Neutrophil (primary cell): ENCODE results near the gene WDHD1.
"Not testable (repeated sequence)": the region's sequence is repeated elsewhere in the genome, so short reads cannot be mapped to it uniquely, and the experiment has no call there.

ENCODE experiments used
- H3K27ac ChIP-seq: fragments of 200-600 bp; sonication (generic); 2 replicates; pipeline ENCODE4 v1.5.1; 2016; ENCODE audit warnings: mild to moderate bottlenecking, moderate library complexity
- H3K27me3 ChIP-seq: fragments of 200-600 bp; sonication (generic); 2 replicates; pipeline ENCODE4 v1.6.0; 2016; ENCODE audit warnings: mild to moderate bottlenecking
- H3K36me3 ChIP-seq: fragments of 200-600 bp; sonication (generic); 2 replicates; pipeline ENCODE4 v1.5.1; 2017
- H3K4me1 ChIP-seq, 2 experiments: fragments of 200-600 bp in 1 of 2; sonication (generic) in 1 of 2; 1 replicate in 1 of 2; 2 replicates in 1 of 2; pipeline versions ENCODE4 v1.5.1 to v1.6.1; 2013 to 2016; ENCODE audit warnings: low read depth in 1 of 2, low read length in 1 of 2, mild to moderate bottlenecking in 1 of 2, moderate library complexity in 1 of 2; ENCODE audit not compliant: control insufficient read depth in 1 of 2, insufficient read depth in 1 of 2
- H3K4me3 ChIP-seq, 2 experiments: fragments of 200-600 bp in 1 of 2; sonication (generic) in 1 of 2; 1 replicate in 1 of 2; 2 replicates in 1 of 2; pipeline ENCODE4 v1.5.1; 2013 to 2016; ENCODE audit warnings: low read depth in 1 of 2, low read length in 1 of 2, mild to moderate bottlenecking in 1 of 2, moderate library complexity in 1 of 2
- H3K9me3 ChIP-seq: fragments of 200-600 bp; sonication (generic); 2 replicates; pipeline ENCODE4 v1.5.1; 2016
- CTCF ChIP-seq: fragments of 200-600 bp; sonication (generic); IDR thresholded peaks from 2 replicates; pipeline ENCODE4 v1.5.1; 2016; ENCODE audit warnings: antibody characterized with exemption

The WDHD1 gene

GRCh38 chr14:54974788-54975414 lies 52.0 kb downstream of the WDHD1 start:
- Histone ChIP-seq H3K4me3 (no peak overlapping the region), H3K4me1 (no peaks in the 10 kb centered on the region), H3K27me3 (no peaks in the 10 kb centered on the region), H3K36me3 (peaks cover 2% of the 10 kb centered on the region), H3K27ac (no peak overlapping the region), H3K9me3 (no peaks in the 10 kb centered on the region)
- no peak for TF ChIP-seq CTCF

GRCh38 chr14:54967496-54967895 lies 59.4 kb downstream of the WDHD1 start:
- H3K27me3 ChIP-seq = no peaks in the 10 kb centered on the region
- peaks cover 6% of the 10 kb centered on the region for H3K36me3 ChIP-seq
- no peaks in the 10 kb centered on the region for H3K9me3 ChIP-seq
- TF ChIP-seq CTCF = no peak
- no peaks in the 10 kb centered on the region for H3K4me1 ChIP-seq
- H3K27ac ChIP-seq = no peak overlapping the region
- H3K4me3 ChIP-seq = no peak overlapping the region

GRCh38 chr14:54955143-54955542 lies 71.8 kb downstream of the WDHD1 start:
- Histone ChIP-seq H3K36me3 (peaks cover 9% of the 10 kb centered on the region), H3K9me3 (no peaks in the 10 kb centered on the region), H3K4me1 (no peaks in the 10 kb centered on the region), H3K27me3 (no peaks in the 10 kb centered on the region), H3K27ac (no peak overlapping the region), H3K4me3 (no peak overlapping the region)
- no peak for TF ChIP-seq CTCF

- H3K27me3 ChIP-seq, H3K36me3 ChIP-seq, H3K27ac ChIP-seq, H3K4me3 ChIP-seq, H3K4me1 ChIP-seq, H3K9me3 ChIP-seq: not testable (repeated sequence)
Observed at GRCh38 chr14:54953609-54954008, 73.3 kb downstream of the WDHD1 start.

GRCh38 chr14:54952803-54953202 lies 74.1 kb downstream of the WDHD1 start:
- not testable (repeated sequence) for H3K4me1 ChIP-seq, H3K4me3 ChIP-seq, H3K27me3 ChIP-seq, H3K27ac ChIP-seq, H3K9me3 ChIP-seq, H3K36me3 ChIP-seq

- no peak for TF ChIP-seq CTCF
- H3K36me3 ChIP-seq = peaks cover 5% of the 10 kb centered on the region
Observed at GRCh38 chr14:54947230-54947629, 79.7 kb downstream of the WDHD1 start.

GRCh38 chr14:54946500-54946899 lies 80.4 kb downstream of the WDHD1 start:
- TF ChIP-seq CTCF = no peak

More at GRCh38 chr14:54947230-54947629, 79.7 kb downstream of the WDHD1 start:
- no peaks in the 10 kb centered on the region for H3K9me3 ChIP-seq
- H3K4me3 ChIP-seq = no peak overlapping the region
- no peak overlapping the region for H3K27ac ChIP-seq
- no peaks in the 10 kb centered on the region for H3K27me3 ChIP-seq
- no peaks in the 10 kb centered on the region for H3K4me1 ChIP-seq

More at GRCh38 chr14:54946500-54946899, 80.4 kb downstream of the WDHD1 start:
- Histone ChIP-seq H3K27ac (no peak overlapping the region), H3K36me3 (peaks cover 5% of the 10 kb centered on the region), H3K4me3 (no peak overlapping the region), H3K4me1 (no peaks in the 10 kb centered on the region), H3K27me3 (no peaks in the 10 kb centered on the region), H3K9me3 (no peaks in the 10 kb centered on the region)
